Ovary (tissue), 9 donors: ENCODE data around the gene ZFPM1. TPM values are rescaled to one million over a fixed set of nuclear protein-coding genes. Genes with fewer than 3 reads are reported as not detected.

Source experiments
- DNase-seq, 5 donors: peaks; one replicate each; pipeline ENCODE4 v3.0.0-alpha.2; 2019 to 2020
- H3K27ac ChIP-seq, 2 donors: fragments of 200-600 bp; one replicate each; pipeline versions ENCODE4 v1.5.1 to v1.8.0; 2019 to 2022
- H3K27me3 ChIP-seq: fragments of 200-600 bp; one replicate; pipeline ENCODE4 v1.8.0; 2022
- H3K36me3 ChIP-seq: fragments of 200-600 bp; sonication (generic); one replicate; pipeline ENCODE4 v1.5.1; 2019
- H3K4me1 ChIP-seq: one replicate; pipeline ENCODE4 v1.8.1; 2013; ENCODE audit warnings: mild to moderate bottlenecking, moderate library complexity; ENCODE audit not compliant: insufficient read depth
- H3K4me3 ChIP-seq: fragments of 200-600 bp; sonication (generic); one replicate; pipeline ENCODE4 v1.5.1; 2017
- H3K9me3 ChIP-seq, 2 donors: fragments of 200-600 bp in 1 of 2; sonication (generic) in 1 of 2; one replicate each; pipeline versions ENCODE4 v1.5.1 to v1.8.1; 2013 to 2019; ENCODE audit warnings: mild to moderate bottlenecking in 1 of 2, moderate library complexity in 1 of 2
- EP300 ChIP-seq: sonication (generic); formaldehyde crosslinking; IDR thresholded peaks from one replicate; pipeline ENCODE4 v1.6.1; 2017; ENCODE audit warnings: antibody characterized with exemption
- POLR2A ChIP-seq: fragments of 450-650 bp; IDR thresholded peaks from one replicate; pipeline ENCODE4 v1.6.1; 2017; ENCODE audit warnings: antibody characterized with exemption, mild to moderate bottlenecking, moderate library complexity
- WGBS, 3 donors: extraction: QIAGEN DNeasy Blood & Tissue Kit in 1 of 3; methylation state at CpG; one replicate each; pipeline versions ENCODE4 v1.1.5 to v1.1.7; 2013 to 2017; 5-methylcytosine and 5-hydroxymethylcytosine counted together
- intact Hi-C, 4 donors: fragments of 100-400 bp; cut with DNase I; formaldehyde crosslinking; loops; one replicate each; pipeline versions ENCODE4 v1.11.0 to v1.15.1; 2022 to 2023
- polyA plus RNA-seq, 2 donors: library from polyadenylated mRNA; stranded (reverse); fragments of 200-250 nt in 1 of 2; fragments of 350-450 nt in 1 of 2; fragmentation: Illumina TruSeq in 1 of 2; extraction: RNeasy Lipid Tissue Mini Kit (QIAGEN cat#74804) in 1 of 2; gene quantifications; one replicate each; pipeline ENCODE4 v1.2.3, GENCODE V29; 2013 to 2014
- total RNA-seq, 7 donors: library from RNA; depleted of rRNA in 2 of 7; stranded (reverse); fragments of >200 nt in 2 of 7; fragmentation: NEBNext Ultra II Directional in 3 of 7; extraction: Animal tissue kit (Norgen Biotek cat#: 25700) in 3 of 7; gene quantifications; one replicate each; pipeline versions ENCODE4 v1.1.0 to v1.2.4, GENCODE V29; 2016 to 2023
- TF ChIP-seq, protein P1 (sequence below), 3 donors: fragments of 450-650 bp in 2 of 3; fragments of 200-600 bp in 1 of 3; IDR thresholded peaks; one replicate each; pipeline versions ENCODE4 v1.5.1 to v1.8.0; 2016 to 2022; ENCODE audit warnings: antibody characterized with exemption in 3 of 3, mild to moderate bottlenecking in 1 of 3
- donor health status: DM: no; HTN: no; CAD: no; lungs with moderate emphysema.
- donor health status: DM: no; HTN: no; CAD: no.
- donor health status: Bipolar disorder and iron deficiency.
- donor health status: DM: yes; HTN: yes; CAD: no.
- donor health status: DM: no; HTN: no; CAD: no.
- donor health status: DM: yes; HTN: yes; CAD: no.

ZFPM1 gene
- total and polyA plus RNA-seq, 9 donors: 0.10 to 11.4 (median 3.5) TPM

DNA sequence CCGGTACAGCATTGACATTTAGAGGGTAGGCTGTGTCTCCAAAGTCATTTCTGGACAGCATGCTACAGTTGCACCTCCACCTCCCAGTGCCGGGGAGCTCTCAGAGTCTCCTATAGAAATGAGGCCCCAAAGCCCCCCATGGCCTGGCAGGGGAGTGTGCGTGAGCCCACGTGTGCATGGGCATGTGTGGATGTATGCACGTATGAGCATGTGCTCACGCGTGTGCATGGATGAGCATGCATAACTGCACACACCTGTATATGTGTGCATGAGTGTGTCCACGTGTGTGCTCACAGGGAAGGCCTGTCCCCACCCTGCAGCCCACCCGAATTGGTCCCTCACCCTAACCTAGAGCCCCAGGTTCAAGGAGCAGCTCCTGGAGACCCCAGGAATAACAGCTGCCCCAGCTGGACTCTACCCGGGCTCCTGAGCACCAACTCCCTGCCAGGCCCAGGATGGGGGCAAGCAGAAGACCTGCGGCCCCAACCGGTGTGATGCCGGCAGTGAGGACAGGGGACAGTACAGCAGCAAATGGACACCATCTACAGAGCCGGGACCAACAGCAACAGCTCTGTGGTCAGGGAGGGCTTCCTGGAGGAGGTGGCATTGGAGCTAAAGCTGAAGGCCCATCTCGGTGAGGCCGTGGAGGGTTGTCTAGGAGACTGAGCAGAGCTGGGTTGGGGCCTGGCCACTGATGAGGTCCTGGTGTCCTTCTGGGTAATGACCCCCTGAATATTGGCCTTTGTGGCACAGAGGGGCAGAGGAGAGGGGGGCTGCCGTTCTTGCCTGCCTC, 35.2 kb upstream of the ZFPM1 start:
- intact Hi-C loops: no loop called here
- no peaks in the 10 kb centered on the region for H3K27me3 ChIP-seq
- H3K27ac ChIP-seq: no peak overlapping the region
- H3K9me3 ChIP-seq: no peaks in the 10 kb centered on the region
- no peak for DNase-seq
- 83 to 87% (median 84%) methylated on average over 17 of the region's 17 CpGs for WGBS, 3 donors
- H3K4me1 ChIP-seq: no peaks in the 10 kb centered on the region
- no peak for TF ChIP-seq POLR2A
- TF ChIP-seq, protein P1, sequence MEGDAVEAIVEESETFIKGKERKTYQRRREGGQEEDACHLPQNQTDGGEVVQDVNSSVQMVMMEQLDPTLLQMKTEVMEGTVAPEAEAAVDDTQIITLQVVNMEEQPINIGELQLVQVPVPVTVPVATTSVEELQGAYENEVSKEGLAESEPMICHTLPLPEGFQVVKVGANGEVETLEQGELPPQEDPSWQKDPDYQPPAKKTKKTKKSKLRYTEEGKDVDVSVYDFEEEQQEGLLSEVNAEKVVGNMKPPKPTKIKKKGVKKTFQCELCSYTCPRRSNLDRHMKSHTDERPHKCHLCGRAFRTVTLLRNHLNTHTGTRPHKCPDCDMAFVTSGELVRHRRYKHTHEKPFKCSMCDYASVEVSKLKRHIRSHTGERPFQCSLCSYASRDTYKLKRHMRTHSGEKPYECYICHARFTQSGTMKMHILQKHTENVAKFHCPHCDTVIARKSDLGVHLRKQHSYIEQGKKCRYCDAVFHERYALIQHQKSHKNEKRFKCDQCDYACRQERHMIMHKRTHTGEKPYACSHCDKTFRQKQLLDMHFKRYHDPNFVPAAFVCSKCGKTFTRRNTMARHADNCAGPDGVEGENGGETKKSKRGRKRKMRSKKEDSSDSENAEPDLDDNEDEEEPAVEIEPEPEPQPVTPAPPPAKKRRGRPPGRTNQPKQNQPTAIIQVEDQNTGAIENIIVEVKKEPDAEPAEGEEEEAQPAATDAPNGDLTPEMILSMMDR (IDR thresholded peaks at IDR 0.05): no peak
- TF ChIP-seq EP300: no peak
- H3K4me3 ChIP-seq: no peak overlapping the region
- H3K36me3 ChIP-seq: no peaks in the 10 kb centered on the region

DNA sequence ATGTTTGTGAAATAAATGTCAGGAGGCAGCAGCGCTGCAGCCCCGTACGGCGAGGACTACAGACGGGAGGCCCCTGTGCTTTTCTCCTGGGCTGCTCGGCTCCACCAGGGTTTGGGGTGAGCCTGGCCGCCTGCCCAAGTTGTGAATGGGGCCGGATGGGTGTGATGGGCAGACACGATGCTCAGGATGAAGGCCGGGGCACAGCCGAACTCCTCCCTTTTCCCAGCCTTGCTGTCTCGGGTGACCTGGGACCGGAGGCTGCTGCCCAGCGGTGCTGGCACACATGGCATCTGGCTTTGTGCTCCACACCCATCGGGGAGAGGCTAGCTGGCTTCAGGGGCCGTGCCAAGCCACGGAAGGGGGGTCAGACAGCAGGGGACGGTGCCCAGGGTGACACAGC, 34.2 kb upstream of the ZFPM1 start:
- no peaks in the 10 kb centered on the region for H3K4me1 ChIP-seq
- intact Hi-C loops: no loop called here
- no peak for DNase-seq
- H3K27ac ChIP-seq: no peak overlapping the region
- no peaks in the 10 kb centered on the region for H3K27me3 ChIP-seq
- H3K9me3 ChIP-seq: no peaks in the 10 kb centered on the region
- TF ChIP-seq, protein P1 (IDR thresholded peaks at IDR 0.05): no peak
- TF ChIP-seq EP300: no peak
- TF ChIP-seq POLR2A: no peak
- H3K4me3 ChIP-seq: no peak overlapping the region
- no peaks in the 10 kb centered on the region for H3K36me3 ChIP-seq
- WGBS, 3 donors: 73 to 76% (median 74%) methylated on average over 18 of the region's 18 CpGs

DNA sequence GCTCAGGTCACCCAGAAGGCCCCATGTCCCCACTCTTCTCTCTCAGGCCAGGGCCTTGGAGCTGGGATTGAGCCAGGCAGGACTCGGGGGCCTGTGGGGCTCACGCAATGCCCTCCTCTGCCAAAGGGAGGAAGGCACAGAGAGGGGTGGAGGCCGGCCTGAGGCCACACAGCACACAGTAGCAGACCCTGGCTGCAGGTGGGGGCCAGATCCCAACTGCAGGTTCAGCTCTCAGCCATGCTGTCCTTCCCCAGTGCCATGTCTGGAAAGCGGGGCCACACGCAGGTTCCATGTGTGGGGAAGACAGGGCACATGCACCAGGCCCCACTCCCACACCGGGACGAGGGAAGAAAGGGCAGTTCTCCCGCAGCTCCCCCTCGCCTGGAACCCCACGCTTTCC, 33.3 kb upstream of the ZFPM1 start:
- Histone ChIP-seq H3K9me3 (no peaks in the 10 kb centered on the region), H3K36me3 (no peaks in the 10 kb centered on the region), H3K27me3 (no peaks in the 10 kb centered on the region), H3K27ac (no peak overlapping the region), H3K4me1 (no peaks in the 10 kb centered on the region), H3K4me3 (no peak overlapping the region)
- intact Hi-C loops: no loop called here
- WGBS, 3 donors: 89 to 92% (median 92%) methylated on average over 8 to 10 of the region's 10 CpGs
- TF ChIP-seq, protein P1 (IDR thresholded peaks at IDR 0.05): no peak
- TF ChIP-seq POLR2A: no peak
- no peak for TF ChIP-seq EP300
- DNase-seq: no peak

DNA sequence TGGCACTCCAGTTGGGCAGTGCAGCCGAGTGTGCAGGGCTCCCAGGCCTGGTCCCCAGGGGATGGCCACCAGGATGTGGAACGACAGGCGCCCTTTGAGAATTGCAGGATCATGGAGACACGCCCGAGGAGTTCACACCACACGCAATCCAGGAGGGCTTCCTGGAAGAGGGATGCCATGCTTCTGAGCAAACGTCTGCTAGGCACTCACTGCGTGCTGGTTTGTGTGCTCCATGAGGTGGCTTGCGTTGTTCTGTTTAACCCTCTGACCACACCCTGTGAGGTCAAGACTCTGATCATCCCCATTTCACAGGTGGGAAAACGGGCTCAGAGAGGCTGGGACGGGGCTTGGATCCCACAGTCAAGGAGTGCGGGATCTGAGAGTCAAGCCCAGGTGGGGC, 32.6 kb upstream of the ZFPM1 start:
- no peak overlapping the region for H3K4me3 ChIP-seq
- intact Hi-C loops: no loop called here
- no peak for DNase-seq
- no peaks in the 10 kb centered on the region for H3K9me3 ChIP-seq
- WGBS, 3 donors: 89 to 94% (median 91%) methylated on average over 12 of the region's 12 CpGs
- H3K4me1 ChIP-seq: no peaks in the 10 kb centered on the region
- no peaks in the 10 kb centered on the region for H3K27me3 ChIP-seq
- TF ChIP-seq, protein P1 (IDR thresholded peaks at IDR 0.05): no peak
- H3K27ac ChIP-seq: no peak overlapping the region
- no peaks in the 10 kb centered on the region for H3K36me3 ChIP-seq
